ENCODE measurements around the gene SPDEF.

Gene SPDEF

DNA sequence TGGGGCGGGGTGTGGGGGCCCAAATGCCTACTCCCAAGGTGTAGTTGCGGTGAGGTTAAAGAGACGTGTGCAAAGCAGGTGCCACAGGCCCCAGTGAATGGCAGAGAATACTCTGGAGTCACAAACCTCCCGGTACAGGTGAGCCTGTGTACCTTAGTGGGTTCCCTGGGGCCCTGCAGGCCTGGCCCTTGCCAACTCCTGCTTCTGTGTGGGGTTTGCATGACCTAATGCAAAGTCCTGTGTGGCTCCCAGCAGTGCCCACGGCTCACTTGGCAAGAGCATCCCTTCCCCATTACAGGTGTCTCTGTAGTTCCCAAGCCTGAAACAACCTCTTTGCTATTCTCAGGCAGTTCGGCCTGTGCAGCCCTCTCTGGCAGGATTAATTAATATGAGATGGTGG is 17.5 kb downstream of the SPDEF start:
- no peaks in the 10 kb centered on the region for H3K9me3 ChIP-seq (ENCODE audit: severe bottlenecking)
- TF ChIP-seq, protein P1, sequence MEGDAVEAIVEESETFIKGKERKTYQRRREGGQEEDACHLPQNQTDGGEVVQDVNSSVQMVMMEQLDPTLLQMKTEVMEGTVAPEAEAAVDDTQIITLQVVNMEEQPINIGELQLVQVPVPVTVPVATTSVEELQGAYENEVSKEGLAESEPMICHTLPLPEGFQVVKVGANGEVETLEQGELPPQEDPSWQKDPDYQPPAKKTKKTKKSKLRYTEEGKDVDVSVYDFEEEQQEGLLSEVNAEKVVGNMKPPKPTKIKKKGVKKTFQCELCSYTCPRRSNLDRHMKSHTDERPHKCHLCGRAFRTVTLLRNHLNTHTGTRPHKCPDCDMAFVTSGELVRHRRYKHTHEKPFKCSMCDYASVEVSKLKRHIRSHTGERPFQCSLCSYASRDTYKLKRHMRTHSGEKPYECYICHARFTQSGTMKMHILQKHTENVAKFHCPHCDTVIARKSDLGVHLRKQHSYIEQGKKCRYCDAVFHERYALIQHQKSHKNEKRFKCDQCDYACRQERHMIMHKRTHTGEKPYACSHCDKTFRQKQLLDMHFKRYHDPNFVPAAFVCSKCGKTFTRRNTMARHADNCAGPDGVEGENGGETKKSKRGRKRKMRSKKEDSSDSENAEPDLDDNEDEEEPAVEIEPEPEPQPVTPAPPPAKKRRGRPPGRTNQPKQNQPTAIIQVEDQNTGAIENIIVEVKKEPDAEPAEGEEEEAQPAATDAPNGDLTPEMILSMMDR (IDR thresholded peaks at IDR 0.05; ENCODE audit: poor library complexity, severe bottlenecking) = no peak
- ATAC-seq (ENCODE audit: low read depth) = no peak
- H3K27ac ChIP-seq (ENCODE audit: poor library complexity, severe bottlenecking) = no peak overlapping the region
- peaks cover 5% of the 10 kb centered on the region for H3K4me1 ChIP-seq (ENCODE audit: insufficient read depth, poor library complexity, severe bottlenecking)
- no peaks in the 10 kb centered on the region for H3K36me3 ChIP-seq (ENCODE audit: low read depth)
- DNase-seq (ENCODE audit: low spot score) = no peak
- no peak overlapping the region for H3K4me3 ChIP-seq (ENCODE audit: severe bottlenecking)
- H3K27me3 ChIP-seq (ENCODE audit: insufficient read depth, poor library complexity, severe bottlenecking) = no peaks in the 10 kb centered on the region

DNA sequence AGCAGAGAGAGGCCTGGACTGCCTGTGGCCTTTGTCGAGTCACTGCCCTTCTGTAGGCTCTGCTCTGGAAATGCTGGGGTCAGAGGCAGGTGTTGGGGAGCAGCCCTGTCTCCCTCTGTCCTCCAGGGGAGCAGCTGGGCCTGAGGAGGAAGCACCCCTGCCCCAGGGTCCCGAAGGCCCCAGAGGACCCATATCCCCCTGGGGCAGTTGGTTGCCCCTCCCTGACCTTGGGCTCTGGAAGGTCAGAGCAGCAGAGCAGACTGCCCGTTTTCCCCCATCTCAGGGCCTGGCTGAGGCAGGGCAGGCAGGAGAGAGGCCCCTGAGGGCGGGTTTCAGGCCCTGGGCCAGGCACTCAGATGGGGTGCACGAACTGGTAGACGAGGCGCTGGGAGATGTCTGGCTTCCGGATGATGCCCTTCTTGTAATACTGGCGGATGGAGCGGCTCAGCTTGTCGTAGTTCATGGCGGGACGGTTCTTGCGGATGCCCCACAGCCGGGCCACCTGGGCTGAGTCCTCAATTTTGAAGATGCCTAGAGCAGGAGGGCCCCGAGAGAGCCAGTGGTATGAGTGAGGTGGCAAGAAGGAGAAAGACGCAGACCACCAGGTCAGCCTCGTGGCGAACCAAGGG is 18.1 kb downstream of the SPDEF start:
- Histone ChIP-seq H3K4me1 (ENCODE audit: insufficient read depth, poor library complexity, severe bottlenecking) (no peaks in the 10 kb centered on the region), H3K27me3 (ENCODE audit: insufficient read depth, poor library complexity, severe bottlenecking) (no peaks in the 10 kb centered on the region), H3K27ac (ENCODE audit: poor library complexity, severe bottlenecking) (no peak overlapping the region), H3K9me3 (ENCODE audit: severe bottlenecking) (no peaks in the 10 kb centered on the region), H3K4me3 (ENCODE audit: severe bottlenecking) (no peak overlapping the region), H3K36me3 (ENCODE audit: low read depth) (no peaks in the 10 kb centered on the region)
- no peak for DNase-seq (ENCODE audit: low spot score)
- TF ChIP-seq, protein P1 (IDR thresholded peaks at IDR 0.05; ENCODE audit: poor library complexity, severe bottlenecking) = no peak
- ATAC-seq (ENCODE audit: low read depth) = no peak

DNA sequence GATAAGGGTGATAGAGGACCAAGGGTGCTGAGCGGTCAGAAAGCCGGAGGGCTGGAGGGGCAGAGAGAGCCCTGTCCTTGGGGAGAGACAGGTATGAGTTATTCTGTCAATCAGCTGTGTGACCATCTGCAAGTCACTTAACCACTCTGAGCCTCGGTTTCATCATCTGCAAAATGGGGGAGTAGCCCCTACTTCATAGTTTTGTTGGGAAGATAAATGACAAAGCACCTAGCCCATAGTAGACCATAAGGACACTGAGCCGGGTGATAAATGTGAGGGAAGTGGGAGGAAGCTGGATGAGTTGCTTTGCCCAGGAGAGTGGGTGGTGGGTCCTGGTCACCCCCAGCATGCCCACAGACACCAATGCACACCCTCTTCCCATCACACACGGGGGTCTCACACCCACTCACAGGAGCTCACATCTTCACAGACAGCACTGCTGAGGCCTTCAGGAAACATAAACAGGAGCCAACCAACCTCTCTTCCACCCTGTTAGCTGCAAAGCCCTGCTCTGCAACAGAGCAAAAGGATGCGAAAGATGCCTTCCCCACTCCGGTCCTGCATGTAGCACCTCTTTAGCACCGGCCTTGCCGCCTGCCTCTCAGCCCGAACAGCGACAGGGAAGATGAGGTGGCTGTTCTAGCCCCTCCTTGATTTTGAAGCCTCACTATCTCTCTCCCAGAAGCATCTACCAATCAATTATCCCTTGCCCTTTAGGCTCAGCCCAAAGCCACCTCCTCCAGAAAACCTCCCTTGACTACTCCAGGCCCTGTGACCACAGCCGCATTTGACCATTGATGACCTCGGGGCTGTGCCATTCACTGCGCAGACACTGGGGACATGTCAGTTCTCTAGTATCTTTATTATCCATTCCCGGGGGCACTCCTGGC is 18.9 kb downstream of the SPDEF start:
- TF ChIP-seq, protein P1 (IDR thresholded peaks at IDR 0.05; ENCODE audit: poor library complexity, severe bottlenecking) = no peak
- DNase-seq (ENCODE audit: low spot score) = no peak
- Histone ChIP-seq H3K9me3 (ENCODE audit: severe bottlenecking) (no peaks in the 10 kb centered on the region), H3K36me3 (ENCODE audit: low read depth) (no peaks in the 10 kb centered on the region), H3K4me3 (ENCODE audit: severe bottlenecking) (no peak overlapping the region), H3K27ac (ENCODE audit: poor library complexity, severe bottlenecking) (no peak overlapping the region), H3K27me3 (ENCODE audit: insufficient read depth, poor library complexity, severe bottlenecking) (no peaks in the 10 kb centered on the region), H3K4me1 (ENCODE audit: insufficient read depth, poor library complexity, severe bottlenecking) (no peaks in the 10 kb centered on the region)
- ATAC-seq (ENCODE audit: low read depth) = no peak

DNA sequence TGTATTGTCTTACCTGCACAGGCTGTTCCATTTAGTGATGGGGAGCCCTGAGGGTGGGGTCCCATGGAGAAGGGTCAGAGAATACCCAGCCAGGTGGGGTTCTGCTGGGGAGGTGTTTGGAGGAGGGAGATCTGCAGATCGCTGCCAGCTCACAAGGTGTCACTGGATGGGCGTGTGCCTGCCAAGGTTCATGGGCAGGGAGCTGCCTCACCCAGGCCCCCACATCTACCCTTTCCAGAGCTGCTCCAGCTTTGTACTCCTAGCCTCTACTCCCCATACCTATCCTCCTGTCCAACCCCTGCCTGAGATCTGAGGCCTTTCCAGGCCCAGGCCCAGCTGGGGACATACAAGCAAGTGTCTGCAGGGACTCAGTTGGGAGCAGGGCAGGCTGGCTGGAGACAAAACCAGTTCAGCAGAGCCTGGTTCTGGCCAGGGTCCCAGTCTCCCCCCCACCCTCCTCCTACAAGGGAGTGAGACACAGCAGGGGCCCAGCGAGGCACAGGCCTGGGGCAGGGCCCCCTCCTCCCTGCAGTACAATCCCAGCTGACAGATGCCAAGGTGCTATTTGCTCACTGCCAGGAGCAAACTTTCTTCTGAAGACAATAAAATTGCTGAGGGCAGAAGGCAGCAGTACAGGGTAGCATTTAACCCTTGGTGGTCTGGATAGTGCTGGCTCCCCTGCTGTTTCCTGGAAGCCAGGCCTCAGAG is 19.7 kb downstream of the SPDEF start:
- no peak overlapping the region for H3K4me3 ChIP-seq (ENCODE audit: severe bottlenecking)
- DNase-seq (ENCODE audit: low spot score) (no peak), ATAC-seq (ENCODE audit: low read depth) (peak; percentile 24; the same call in 1 of the 3 replicates)
- no peak overlapping the region for H3K27ac ChIP-seq (ENCODE audit: poor library complexity, severe bottlenecking)
- no peaks in the 10 kb centered on the region for H3K36me3 ChIP-seq (ENCODE audit: low read depth)
- TF ChIP-seq, protein P1 (IDR thresholded peaks at IDR 0.05; ENCODE audit: poor library complexity, severe bottlenecking) = no peak
- no peaks in the 10 kb centered on the region for H3K27me3 ChIP-seq (ENCODE audit: insufficient read depth, poor library complexity, severe bottlenecking)
- no peaks in the 10 kb centered on the region for H3K4me1 ChIP-seq (ENCODE audit: insufficient read depth, poor library complexity, severe bottlenecking)
- no peaks in the 10 kb centered on the region for H3K9me3 ChIP-seq (ENCODE audit: severe bottlenecking)
